GM12878 (cell line): ENCODE results near the gene SH2D5.

ENCODE experiments used
- CHD2 ChIP-seq: IDR thresholded peaks from 2 replicates; pipeline ENCODE4 v1.6.1; 2011; ENCODE audit warnings: low read depth, low read length, improper control_type of control experiment, borderline replicate concordance
- ESRRA ChIP-seq: IDR thresholded peaks from 2 replicates; pipeline ENCODE4 v1.6.1; 2012; ENCODE audit warnings: mild to moderate bottlenecking, low read length, improper control_type of control experiment
- EZH2 ChIP-seq: IDR thresholded peaks from 2 replicates; pipeline ENCODE4 v1.6.1; 2012; ENCODE audit warnings: low read depth, mild to moderate bottlenecking, control low read depth, inconsistent platforms, low read length, borderline replicate concordance; ENCODE audit not compliant: control insufficient read depth
- MEF2B ChIP-seq: fragments of 450-650 bp; IDR thresholded peaks from 2 replicates; pipeline ENCODE4 v1.6.1; 2018; ENCODE audit warnings: mild to moderate bottlenecking, moderate library complexity; ENCODE audit not compliant: partially characterized antibody, poor library complexity, severe bottlenecking
- POLR2A ChIP-seq: IDR thresholded peaks from 2 replicates; pipeline ENCODE4 v1.6.1; 2011; ENCODE audit warnings: low read depth, mild to moderate bottlenecking, low read length
- POLR2AphosphoS5 ChIP-seq: IDR thresholded peaks from 2 replicates; pipeline ENCODE4 v1.6.1; 2011; ENCODE audit warnings: mild to moderate bottlenecking, low read length, inconsistent platforms
- RFX5 ChIP-seq: IDR thresholded peaks from 2 replicates; pipeline ENCODE4 v1.6.1; 2011; ENCODE audit warnings: low read depth, low read length, improper control_type of control experiment
- SREBF1 ChIP-seq: IDR thresholded peaks from 2 replicates; pipeline ENCODE4 v1.6.1; 2012; ENCODE audit warnings: mild to moderate bottlenecking, low read length
- TF ChIP-seq, protein P1 (sequence below), 3 experiments: IDR thresholded peaks in 2 of 3; conservative IDR thresholded peaks in 1 of 3; 2 replicates each; pipeline ENCODE4 v1.5.1; 2011; ENCODE audit warnings: low read depth in 3 of 3, low read length in 3 of 3, mild to moderate bottlenecking in 3 of 3, control low read depth in 2 of 3, moderate library complexity in 2 of 3, inconsistent platforms in 1 of 3, mixed read lengths in 1 of 3; ENCODE audit not compliant: control insufficient read depth in 2 of 3, insufficient read depth in 1 of 3; ENCODE audit errors: extremely low read depth in 1 of 3

DNA sequence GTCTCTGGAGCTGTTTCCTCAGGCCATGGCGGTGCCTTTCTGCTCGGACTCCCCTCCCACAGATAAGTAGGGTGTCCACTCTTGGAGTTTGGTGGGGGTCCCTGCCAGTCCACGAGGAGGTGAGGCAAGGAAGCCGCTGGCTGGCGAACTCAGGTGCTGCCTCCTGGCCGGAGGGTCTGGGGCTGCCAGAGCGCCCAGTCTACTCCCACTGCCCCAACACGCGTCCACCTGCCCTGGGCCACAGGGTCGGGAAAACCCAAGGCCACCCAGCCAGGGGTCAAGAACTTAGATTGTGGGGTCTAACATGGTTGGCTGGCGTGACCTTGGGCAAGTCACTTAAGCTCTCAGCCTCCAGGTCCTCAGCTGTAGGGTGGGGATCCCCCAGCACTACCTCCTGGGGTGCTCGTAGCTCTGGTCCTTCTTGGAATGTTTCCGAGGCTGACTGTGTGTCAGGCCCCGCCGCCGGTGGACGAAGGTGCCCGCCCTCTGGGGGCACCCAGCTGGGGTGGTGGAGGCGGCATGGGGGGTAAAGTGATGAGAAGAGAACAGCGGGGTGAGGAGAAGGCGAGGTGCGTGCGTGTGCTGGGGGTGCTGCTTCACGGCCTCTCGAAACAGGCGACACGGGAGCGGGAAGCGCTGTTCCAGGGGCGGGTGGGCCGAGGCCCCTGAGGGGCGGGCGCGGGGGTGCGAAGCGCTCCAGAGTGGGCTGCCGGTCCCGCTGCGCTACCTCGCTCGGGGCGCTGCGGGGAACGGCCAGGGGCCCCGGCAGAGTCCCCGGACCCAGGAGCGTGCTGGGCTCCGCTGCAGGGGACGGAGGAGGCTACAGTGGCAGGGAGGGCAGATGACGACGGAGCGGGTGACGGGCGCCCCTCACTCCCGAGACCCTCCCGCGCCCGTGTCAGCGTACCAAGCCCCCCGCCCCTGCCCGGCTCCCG lies 1.2 kb downstream of the SH2D5 start:
- no peak for TF ChIP-seq RFX5
- no peak for TF ChIP-seq EZH2
- TF ChIP-seq CHD2 = no peak
- TF ChIP-seq POLR2AphosphoS5 = no peak
- no peak for TF ChIP-seq POLR2A
- TF ChIP-seq, protein P1, sequence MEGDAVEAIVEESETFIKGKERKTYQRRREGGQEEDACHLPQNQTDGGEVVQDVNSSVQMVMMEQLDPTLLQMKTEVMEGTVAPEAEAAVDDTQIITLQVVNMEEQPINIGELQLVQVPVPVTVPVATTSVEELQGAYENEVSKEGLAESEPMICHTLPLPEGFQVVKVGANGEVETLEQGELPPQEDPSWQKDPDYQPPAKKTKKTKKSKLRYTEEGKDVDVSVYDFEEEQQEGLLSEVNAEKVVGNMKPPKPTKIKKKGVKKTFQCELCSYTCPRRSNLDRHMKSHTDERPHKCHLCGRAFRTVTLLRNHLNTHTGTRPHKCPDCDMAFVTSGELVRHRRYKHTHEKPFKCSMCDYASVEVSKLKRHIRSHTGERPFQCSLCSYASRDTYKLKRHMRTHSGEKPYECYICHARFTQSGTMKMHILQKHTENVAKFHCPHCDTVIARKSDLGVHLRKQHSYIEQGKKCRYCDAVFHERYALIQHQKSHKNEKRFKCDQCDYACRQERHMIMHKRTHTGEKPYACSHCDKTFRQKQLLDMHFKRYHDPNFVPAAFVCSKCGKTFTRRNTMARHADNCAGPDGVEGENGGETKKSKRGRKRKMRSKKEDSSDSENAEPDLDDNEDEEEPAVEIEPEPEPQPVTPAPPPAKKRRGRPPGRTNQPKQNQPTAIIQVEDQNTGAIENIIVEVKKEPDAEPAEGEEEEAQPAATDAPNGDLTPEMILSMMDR (IDR thresholded peaks at IDR 0.05 in 2 of 3, conservative IDR thresholded peaks at IDR 0.05 in 1 of 3; ENCODE audit: control insufficient read depth in 2 of 3, extremely low read depth in 1 of 3, insufficient read depth in 1 of 3, low read depth in 3 of 3, low read length in 3 of 3) = no peak
- no peak for TF ChIP-seq SREBF1
- TF ChIP-seq MEF2B = no peak
- TF ChIP-seq ESRRA = no peak
